NAMALWA (cell line): ENCODE data around the gene RFX3.
A peak's percentile ranks its signal among the peaks of the same experiment; 100 is the strongest.

Experiments used
- DNase-seq: peaks from one replicate; pipeline ENCODE4 v3.0.0-alpha.2; 2015; ENCODE audit warnings: low spot score

Gene RFX3

DNA sequence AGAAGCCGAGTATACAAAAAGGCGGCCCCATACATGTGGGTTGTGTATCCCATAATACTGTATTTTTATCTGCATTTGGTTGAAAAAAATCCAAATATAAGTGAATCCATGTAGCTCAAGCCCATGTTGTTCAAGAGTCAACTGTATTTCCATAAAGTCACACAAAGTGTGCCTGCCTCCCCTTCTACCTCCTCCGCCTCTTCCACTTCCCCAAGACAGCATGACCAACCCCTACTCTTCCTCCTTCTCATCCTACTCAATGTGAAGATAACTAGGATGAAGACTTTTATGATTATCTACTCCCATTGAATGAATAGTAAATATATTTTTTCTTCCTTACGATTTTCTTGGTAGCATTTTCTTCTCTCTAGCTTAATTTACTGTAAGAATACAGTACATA is 92.7 kb downstream of the RFX3 start:
- DNase-seq, result no peak

- DNase-seq, result no peak
Measured at GRCh38 chr9:3431890-3432289, 93.9 kb downstream of the RFX3 start.

- no peak for DNase-seq
Measured at GRCh38 chr9:3419893-3420292, 105.9 kb downstream of the RFX3 start.

DNA sequence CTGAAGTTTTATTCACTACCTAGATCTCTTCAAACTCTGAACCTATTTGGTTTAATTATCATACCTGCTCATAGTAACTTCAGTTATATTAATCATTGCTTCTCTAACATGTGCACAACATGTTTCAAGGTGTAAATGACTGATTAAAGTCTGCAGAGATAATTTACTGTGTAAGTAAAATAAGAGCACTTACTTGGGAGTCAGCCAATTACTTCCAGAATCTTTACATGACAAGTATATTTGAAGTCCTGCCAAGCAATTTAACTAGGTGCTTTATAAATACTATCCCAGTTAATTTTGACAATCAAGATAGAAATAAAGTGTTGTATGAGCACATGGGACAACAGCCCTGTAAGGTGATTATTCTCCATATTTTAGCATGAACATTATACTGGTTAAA is 109.9 kb downstream of the RFX3 start:
- DNase-seq, result no peak

DNA sequence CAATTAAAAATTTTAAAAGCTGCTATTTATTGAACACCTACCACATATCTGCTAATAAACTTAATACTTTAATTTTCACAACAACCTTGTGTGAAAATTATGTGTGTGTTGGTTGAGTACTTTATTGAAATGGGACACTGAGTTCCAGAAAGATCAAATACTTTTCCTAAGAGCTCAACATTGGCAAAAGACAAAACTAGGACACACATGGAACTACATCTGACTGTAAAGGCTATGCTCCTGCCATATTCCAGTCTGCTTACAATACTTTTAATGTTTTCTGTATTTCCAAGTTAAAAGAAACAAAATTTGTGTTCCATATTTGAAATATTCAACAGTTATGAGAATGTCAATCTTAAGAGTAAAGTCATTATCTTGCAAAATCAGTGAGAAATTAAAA is 111.8 kb downstream of the RFX3 start:
- DNase-seq, result no peak

DNA sequence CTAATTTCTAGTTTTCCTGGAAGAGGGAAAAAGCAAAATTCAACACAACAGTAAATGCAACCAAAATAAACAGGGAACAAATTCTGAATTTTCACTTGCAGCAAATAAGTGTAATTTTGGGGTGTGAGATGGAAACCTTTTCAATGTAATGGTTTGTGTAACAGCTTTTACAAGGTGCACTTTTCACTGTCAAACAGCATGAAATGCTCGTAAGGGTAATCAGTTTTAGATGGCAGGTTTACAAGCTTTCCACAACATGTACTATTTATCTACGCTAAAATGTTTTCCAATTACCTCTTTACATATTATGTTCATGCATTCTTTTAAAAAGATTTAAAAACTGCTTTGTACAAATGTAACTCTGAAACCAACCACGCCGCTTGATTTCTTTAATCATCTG is 115.3 kb downstream of the RFX3 start:
- no peak for DNase-seq

- DNase-seq, result no peak
Measured at GRCh38 chr9:3409453-3409852, 116.3 kb downstream of the RFX3 start.

DNA sequence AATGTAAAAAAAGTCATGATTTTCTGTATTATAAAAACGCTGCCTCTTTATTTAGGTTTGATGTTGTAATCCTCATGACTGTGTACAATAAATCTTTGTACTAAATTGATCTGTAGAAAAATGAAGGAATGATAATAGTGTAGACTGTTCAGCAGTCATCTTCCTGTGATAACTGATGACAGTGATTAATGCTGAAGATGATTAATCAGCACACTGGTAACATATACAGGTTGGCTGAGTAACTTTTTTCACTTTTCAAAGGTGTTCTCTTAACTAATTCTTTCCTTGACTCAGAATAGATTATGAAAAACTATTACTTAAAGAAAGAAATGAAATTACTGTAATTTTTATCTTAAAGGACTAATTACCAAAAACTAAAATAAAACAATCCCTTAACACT is 122.5 kb downstream of the RFX3 start:
- DNase-seq, result no peak

DNA sequence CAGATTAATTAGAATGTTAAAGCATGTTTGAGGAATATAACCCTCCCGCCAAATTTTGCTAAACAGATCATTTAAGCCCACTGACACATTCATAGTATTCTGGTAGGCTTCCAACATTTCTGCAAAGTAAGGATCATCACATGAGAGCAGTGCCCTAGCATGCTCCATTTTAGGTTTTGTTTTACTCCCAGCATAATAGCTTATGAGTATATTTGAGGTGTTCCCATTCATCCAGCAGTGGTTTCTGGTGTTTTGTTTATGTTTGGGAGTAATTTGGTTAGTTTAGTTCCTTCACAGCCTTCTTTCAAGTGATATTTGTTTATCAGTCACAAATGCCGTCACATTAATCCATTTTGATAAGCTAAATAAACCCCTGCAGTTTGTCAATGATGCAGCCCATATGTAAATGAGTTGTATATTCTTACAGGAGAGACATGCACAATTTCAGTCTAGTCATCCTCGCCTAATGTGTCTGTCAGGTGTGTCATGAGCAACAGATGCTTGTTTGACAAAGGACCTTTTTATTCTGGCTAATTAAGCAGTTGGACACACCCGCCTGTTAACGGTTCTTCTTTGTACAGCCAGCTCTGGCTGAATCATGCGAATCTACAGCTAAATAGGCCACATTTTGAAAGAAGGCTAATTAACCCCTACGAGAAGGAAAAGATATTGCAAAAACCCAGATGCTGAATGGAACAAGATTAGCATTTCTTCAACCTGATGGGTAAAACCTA is 124.4 kb downstream of the RFX3 start:
- DNase-seq, result no peak

GRCh38 chr9:3398232-3398648 is 127.6 kb downstream of the RFX3 start:
- peak; percentile 64 for DNase-seq

- no peak for DNase-seq
Measured at GRCh38 chr9:3397766-3398165, 128.0 kb downstream of the RFX3 start.

DNA sequence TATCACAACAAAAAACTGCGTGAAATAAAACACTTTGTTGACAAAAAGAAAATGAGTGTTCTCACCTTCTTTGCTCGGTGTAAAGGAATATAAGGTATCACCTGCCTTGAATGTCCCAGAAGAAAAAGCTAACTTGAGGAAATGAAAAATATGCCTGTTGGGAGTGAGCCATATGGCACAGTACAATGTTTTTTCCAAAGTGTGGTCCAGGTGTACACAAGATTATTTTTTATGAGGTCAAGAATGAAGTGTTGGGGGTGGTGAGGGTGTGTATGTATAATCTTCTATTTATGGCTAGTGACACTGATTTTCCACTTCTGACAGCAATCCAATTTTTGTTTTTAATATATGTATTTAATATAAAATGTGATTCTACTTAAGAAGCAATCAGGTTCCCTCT is 134.4 kb downstream of the RFX3 start:
- no peak for DNase-seq

DNA sequence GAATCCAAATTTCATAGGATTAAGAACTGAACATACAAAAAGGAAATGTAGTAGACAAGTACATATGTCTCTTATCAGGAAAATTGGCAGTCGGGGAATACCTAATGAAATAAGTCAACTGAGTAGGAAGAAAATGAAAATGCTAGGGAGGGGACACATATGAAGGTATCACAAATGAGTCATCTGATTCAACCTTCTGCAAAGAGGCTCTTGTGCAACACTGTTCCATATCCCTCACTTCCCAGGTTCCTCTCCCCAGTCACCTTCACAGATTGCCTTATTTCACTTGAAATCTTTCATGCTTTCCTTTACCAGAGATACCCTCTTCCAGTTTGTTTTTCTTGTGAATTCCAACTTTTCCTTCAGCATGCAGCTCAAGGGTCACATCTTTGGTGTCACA is 139.0 kb downstream of the RFX3 start:
- no peak for DNase-seq

DNA sequence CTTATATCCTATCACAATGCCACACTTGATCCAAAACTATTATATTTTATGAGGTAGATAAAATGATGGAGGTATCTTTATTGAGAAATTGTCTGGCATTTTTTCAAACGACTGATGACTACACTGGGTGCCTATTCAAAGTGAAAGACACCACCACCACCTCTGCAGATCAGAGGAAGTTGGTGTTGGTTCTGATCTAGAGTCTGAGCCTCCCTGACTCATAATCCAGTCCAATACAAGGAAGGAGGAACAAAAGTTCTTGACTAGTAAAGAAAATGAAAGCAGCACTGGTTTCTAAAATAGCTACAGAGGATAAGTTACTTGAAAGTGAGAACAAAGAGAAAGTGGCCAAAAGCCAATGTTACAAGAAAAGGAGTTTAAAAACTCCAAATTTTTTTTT is 139.9 kb downstream of the RFX3 start:
- no peak for DNase-seq

- no peak for DNase-seq
Measured at GRCh38 chr9:3371842-3372241, 154.0 kb downstream of the RFX3 start.

- DNase-seq, result no peak
Measured at GRCh38 chr9:3370715-3371114, 155.1 kb downstream of the RFX3 start.

DNA sequence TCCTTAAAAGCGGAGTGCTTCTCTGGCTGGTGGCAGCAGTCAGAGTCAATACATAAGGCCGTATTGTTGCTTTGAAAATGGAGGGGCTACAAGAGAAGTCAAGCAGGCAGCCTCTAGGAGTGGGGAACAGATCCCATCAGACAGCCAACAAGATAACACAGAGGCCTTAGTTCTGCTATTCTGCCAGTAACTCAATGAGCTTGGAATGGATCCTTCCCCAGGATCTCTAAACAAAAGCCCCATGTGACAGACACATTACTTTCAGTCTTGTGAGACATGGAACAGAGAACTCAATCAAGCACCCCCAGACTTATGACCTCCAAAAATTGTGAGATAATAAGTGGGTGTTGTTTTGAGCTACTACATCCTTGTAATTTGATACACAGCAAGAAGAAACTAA is 158.6 kb downstream of the RFX3 start:
- no peak for DNase-seq

- no peak for DNase-seq
Measured at GRCh38 chr9:3361689-3362392, 164.0 kb downstream of the RFX3 start.

GRCh38 chr9:3361116-3361515 is 164.7 kb downstream of the RFX3 start:
- no peak for DNase-seq

DNA sequence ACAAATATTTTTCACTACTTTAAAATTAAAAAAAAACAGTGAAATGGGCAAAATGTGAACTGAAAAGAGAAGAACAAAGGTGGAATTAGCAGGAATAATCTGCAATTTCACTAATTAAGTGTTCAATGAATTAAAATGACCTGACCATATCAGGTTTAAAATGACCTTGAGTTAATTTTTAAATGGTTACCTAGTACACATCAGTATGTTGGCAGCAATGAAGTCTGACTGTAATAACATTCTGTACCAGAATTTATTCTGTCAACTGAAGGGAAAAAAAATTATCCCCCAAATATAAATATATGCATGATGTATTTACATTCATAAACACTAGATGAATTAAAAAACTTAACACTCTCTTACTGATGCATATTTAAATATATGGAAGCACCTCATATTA is 165.6 kb downstream of the RFX3 start:
- DNase-seq, result no peak

GRCh38 chr9:3359778-3360177 is 166.0 kb downstream of the RFX3 start:
- DNase-seq, result no peak

DNA sequence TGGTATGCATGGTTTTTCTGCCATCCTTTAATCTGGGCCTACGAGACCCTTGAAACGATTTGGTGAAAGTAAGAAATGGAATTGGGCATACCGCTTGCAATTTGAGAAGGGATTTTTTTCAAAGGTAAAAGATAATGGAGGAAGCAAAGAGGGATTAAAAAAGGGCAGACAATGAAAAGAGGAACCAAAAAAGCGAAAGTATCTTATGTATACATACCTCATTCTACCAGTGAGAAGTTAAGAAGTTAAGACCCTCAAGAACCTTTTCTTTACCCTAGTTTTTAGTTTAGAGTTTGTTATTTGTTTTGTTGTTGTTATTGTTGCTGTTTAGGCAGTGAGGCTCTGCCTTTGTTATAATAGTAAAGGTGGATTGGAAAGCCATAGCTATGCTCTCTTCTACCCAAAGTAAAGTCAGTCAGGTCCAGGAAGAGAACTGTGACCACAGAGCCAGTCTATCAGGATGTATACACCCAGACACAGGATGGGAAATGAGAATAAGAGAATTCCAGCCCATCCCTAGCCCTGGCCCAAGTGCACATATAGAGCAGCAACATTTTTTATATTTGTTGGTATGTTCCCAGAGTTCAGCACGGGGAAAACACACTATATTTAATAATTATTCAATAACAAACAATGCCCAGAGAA is 166.6 kb downstream of the RFX3 start:
- no peak for DNase-seq

GRCh38 chr9:3348169-3348568 is 177.6 kb downstream of the RFX3 start:
- no peak for DNase-seq
